GM19239 (cell line): ENCODE data around the gene DSCAML1.

ENCODE experiments used
- DNase-seq: peaks from one replicate; pipeline ENCODE4 v3.0.0; 2011; ENCODE audit warnings: low spot score; ENCODE audit not compliant: insufficient read length
- FAIRE-seq: peaks from 2 replicates; lab custom pipeline; 2011; peaks lifted over from hg19 to GRCh38; lab: Jason Lieb, UNC

Gene DSCAML1

DNA sequence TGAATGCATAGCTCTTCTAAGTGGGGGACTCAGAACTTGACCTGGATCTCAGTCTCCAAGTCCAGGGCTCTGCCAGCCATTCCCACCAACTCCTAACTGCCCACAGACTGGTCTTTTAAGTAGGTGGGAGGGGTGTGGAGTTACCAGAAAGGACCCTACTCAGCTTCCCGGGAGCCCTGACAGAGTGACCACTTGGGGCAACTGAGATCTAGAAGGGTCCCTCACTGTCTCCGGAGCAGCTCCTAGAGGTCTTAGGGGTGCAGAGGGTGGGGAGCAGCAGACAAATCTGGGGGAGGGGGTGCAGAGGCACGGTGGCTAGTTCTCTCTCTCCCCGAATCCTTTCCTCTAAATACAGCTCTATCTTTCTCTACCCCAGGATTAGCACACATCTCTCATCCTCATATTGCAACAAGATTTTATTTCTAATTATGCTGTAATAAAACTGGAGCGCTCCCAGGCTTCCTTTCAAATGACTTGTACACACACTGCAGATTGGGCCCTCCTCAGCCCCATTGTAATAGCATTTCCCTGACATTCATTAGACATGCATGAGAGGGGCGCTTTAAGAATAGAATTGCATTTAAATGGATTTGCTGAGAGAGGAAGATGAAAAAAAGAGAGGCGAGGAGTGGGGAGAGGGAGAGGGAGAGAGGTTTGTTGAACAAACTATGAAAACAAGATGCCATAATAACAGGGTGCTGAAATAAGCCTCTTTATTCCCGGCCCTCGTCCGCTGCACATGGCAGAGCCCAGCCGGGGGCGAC is 250.4 kb downstream of the DSCAML1 start:
- DNase-seq (no peak), FAIRE-seq (no peak)

DNA sequence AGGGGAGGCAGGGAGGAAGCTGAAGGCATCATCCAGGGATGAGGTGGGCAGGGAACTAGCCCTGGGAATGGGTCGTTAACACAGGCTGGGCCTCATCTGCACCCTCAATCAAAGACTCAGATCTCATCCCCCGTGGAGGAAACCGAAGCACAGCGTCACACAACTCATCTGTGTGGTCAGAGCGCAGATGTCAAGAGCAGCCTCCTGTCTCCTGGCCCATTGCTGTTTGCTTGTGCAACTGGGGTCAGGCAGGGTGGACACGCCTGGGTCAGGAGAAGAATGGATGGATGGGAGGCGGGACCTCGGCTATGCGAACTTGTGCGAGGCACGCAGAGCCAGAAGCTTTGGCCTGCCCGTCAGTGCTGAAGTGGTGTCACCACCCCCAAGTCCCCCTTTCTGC is 251.3 kb downstream of the DSCAML1 start:
- FAIRE-seq: no peak
- no peak for DNase-seq

DNA sequence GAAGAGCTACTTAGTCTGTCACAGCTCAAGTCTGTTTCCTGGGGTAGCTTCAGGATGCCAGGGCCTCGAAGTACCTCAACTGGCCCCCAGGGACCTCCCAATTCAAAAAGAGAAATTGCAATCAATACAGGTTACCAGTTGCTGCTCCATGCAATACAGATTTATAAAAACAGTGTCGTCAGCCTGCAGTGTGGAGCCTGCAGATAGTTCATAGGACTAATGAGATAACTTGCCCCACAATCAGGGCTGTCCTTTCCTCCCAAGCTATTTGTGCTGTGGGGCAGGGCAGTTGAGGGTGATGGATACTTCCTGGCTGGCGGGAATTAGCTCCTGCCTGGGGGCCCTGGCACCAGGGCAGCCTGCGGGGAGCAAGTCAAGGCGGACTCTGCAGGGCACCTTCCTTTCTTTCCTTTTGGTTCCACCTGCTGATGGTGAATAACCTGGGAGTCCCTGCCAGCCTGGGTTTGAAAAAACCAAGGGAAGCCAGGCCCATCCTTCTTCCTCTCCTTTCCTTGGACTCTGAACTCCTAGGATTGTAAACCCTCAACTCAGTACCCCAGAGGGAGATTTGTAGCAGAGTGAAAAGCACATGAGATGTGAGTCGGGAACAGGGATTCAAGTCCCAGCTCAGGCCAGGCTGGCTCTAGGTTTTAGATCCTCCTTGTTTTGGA is 252.8 kb downstream of the DSCAML1 start:
- no peak for DNase-seq
- no peak for FAIRE-seq

DNA sequence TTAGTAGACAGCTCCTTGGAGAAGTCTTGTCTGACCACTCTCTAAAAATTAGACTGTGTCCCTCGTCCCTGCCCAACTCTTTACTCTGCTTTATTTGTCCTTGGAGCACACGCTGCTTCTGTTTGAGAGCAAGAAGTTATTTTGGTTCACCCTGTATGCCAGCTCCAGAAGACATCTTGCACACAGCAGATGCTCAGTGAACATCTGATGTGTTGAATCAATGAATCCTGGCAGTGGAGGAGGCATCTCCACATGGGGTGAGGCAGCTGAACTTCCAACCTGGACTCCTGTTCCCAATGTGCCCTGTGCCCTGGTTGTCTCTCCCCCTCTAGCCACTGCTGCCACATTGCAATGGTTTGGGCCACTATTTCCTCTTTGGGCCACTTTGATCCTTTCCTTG is 255.8 kb downstream of the DSCAML1 start:
- DNase-seq (no peak), FAIRE-seq (no peak)

DNA sequence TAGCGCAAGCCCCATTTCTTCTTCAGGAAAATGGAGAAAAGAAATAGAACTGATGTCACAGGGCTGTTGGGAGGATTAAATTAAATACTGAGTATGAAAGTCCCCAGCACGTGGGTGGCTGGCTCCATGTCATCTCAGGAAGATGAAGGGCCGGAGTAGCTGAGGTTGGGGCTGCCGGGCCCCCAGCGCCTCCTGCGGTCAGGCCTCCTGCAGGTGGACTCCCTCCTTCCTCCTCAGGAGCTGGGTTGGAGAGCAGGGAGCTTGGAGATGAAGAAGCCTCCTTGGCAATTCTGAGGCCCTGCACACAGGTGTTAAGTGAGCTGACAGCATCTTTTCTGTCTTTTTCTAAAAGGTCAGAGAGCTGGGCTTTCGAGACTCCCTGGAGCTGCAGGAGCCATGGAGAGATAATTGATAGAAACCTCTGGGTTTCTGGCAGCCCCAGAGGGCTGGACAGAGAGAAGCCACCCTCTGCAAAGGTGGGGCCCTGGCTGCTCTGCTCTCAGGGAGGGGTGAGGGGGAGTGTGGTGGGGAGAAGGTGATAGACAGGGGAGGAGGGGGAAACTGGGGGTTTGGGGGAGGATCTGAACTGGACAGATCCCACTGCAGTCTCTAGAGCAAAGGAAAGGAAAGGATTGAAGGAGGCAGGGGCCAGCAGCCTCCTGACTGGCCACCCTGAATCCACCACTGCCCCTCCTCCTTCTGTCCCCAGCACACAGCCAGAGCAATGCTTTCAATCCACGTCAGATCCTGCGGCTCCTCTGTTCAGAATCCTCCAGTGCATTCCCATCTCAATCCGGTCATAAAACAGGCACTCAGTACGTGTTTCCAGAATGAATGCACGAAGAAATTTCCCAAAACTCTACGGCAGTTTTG is 258.5 kb downstream of the DSCAML1 start:
- no peak for FAIRE-seq
- DNase-seq: no peak

DNA sequence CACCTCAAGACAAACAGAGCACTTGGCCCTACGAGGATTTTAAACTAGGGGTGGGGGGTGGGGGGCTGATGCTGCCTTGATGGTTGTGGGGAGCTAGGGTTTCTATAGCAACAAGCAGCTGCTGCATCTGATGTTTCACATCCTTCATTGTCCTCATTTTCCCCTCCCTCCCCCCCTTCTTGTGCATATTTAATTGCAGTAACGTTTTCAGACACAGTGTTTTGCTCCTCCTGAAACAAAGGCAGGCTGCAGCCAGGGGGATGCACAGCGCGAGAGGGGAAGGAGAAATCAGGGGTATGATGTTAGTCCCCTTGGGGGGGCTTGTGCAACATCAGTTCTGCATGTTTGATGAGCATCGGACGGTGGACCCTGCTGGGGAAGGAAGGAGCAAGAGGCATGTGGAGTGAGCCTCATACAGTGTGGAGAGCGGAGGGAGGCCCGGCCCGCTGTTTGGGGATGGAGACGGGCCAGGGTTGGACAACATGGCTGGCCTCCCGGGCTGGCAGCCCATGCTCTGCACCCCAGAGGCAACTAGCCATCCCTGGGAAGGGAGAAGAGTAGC is 261.1 kb downstream of the DSCAML1 start:
- no peak for FAIRE-seq
- DNase-seq: no peak

DNA sequence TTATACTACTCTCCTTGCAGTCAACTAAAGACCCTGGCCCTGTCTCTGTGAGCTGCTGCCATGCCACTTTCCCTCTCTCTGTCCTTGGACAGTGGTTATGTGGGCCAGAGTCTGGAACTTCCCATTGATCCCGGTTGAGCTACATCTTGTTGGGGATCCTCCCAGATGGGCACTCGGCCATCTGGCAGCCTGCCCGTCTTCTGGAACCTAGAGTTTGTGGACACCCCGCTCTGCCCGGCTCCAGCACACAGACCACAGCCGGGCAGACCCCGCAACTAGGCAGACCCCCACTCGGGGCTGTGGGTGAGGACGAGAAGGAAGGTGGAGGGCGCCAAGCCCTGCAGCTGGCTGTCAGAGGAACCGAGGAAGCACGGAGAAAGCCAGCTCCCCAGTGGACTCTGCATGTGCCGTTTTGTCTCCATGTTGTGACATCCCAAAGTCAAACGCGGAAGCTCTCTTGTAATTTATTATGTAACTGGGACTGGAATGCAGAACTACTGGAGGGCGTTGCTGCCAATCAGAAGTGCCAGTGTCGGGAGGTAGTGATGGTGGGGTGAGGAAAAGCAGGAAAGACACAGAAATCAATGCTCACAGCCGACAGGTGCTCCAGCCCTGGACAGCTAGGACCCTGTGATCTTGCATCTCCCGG is 261.7 kb downstream of the DSCAML1 start:
- FAIRE-seq: no peak
- DNase-seq: no peak

DNA sequence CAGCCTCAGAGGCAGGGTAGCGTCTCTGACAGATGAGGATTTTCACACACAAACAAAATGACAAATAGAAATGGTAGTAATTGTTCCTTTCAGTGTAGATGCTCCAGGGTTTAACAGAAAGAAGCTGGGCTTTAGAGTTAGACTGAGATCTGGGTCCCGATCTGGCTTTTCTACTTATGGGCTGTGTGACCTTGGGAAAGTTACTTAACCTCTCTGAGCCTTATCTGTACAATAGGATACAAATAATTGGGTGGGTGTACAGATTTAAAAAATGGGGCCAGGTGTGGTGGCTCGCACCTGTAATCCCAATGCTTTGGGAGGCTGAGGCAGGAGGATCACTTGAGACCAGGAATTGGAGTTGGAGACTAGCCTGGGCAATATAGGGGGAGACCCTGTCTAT is 264.4 kb downstream of the DSCAML1 start:
- FAIRE-seq: no peak
- DNase-seq: no peak

DNA sequence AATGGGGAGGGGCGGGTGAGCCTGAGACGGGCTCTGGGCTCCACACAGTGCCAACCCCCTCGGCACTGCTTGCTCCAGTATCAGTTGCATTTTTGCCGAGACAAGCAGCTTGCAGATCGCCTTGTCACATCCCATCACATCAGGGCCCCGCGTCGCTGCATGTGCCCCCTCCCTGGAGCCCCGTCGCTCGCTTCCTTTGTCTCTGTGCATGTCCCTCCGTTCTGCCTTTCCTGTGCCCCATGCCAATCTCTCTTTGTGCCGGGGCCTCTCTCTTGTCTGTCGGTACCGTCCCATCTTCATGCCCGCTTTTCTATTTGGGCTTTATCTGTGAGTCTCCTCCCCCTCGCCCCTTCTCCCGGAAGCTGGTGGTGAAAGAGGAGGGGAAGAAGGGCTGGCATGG is 267.2 kb downstream of the DSCAML1 start:
- no peak for DNase-seq
- no peak for FAIRE-seq

DNA sequence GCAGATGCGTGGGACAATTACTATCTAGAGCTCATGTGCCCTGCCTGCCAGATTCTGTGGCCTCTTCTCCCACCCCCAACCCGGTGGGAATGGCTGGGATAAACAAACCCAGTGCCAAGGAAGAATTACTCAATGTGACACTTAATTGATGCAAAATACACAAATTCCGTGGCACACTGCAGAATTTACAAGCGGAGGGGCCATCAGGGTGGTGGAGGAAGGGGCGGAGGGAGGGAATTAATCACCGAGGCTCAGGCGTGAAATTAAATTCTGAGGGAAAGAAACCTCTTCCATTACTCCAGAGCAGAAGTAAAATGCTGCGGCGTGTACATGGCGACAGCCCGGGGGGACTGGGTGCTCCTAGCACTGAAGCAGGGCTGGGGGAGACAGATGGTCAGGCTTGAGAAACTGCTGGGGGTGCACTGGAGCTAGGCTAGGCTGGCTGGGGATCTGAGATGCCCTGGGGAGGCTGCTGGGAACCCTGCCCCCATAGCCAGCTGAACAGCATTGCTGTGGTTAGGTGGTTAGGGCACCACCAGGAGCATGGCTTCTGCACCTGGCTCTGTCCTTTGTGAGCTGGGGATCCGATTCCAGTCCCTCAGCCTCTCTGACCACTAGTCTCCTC is 268.8 kb downstream of the DSCAML1 start:
- DNase-seq (no peak), FAIRE-seq (no peak)

DNA sequence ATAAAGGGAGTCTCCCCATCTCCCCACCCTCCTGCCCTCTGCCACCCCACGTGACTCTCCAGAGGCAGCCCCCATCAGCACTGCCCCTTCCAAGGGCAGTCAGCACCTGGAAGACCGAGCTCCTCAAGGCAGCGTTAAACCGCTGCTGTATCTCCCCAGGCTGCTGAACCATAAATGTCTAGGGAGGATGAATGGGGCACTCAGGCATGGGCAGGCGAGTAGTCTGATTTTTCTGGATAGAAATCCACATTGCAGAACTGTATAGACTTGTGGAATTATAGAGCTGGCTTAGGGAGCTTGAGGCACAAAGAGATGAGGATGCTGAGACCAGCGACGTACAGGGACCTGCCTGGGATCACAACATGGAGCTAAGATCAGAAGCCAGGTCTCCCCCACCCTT is 269.7 kb downstream of the DSCAML1 start:
- DNase-seq (no peak), FAIRE-seq (no peak)

DNA sequence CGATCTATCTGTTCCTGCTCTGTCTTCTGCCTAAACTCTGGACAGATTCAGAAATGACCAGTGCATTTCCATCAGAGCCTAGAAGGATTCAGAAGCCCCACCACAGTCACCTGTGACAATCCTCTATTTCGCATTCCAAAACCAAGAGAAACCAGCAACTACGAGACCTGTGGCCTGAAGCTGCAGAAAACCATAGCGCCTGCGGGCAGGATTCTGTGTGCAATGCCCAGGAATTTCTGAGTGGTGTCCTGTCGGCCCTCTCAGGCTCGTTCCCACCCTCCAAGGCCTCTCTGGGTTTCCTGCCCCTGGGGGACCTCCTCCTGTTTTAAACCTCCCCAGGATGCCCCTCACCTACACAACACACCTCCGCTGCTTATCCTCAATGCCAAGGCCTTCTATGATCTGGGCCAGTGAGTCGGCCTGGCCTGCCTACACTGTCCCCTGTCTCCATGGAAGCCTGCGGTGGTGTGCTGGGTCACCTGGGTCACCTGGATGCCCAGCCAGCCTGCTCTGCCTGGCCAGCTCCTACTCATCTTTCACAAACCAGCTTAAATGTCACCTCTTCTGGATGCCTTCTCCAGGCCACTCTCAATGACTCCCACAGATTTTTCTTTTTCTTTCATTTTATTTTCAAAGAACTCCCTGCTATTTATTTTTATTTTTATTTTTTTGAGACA is 271.0 kb downstream of the DSCAML1 start:
- DNase-seq: no peak
- no peak for FAIRE-seq

DNA sequence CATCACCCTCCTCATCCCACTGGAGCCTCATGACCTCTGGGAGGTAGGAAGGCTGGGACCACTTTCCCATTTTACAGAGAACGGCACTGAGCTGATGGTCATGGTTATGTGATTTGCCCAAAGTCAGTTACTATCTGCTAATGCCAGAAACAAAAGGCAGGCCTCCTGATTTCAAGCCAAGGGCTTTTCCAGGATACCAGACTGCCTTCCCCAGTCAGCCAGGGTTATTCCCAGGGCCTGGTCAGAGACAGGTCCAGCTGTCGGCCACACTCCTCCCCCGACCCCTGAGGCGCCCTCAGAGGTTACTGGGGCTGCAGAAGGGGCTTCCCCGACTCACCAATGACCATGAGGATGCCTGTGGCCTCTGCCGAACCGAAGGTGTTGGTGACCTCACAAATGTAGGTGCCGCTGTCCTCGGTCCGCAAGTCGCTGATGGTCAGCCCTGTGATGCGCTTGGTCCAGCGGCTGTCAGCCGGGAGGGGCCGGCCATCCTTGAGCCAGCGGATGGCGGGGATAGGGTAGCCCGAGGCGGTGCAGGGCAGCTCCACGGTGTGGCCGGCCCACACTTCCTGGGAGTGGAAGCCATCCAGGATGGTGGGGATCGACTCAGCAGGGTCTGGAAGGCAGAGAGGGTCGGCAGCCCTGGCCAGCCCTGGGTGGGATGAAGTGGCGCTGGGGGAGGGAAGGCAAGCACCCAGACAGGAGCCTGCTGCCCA is 272.4 kb downstream of the DSCAML1 start:
- no peak for DNase-seq
- FAIRE-seq: no peak

DNA sequence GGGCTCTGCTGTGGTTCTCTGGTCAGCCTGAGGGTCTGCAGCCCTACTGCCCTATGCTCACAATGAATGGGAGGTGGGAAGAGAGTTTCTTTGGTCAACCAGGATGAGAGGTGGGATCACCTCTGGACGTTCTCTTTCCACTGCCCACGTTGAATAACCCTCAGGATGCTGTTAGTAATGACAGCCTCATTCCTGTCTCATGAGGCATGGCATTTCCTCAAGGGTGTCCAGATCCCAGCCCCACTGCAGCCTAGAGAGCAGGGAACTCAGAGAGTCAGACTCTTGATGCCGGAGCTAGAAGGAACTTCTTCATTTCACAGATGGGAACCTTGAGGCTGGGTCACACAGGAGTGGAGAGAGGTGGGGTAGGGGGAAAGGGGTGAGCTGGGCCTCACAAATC is 273.3 kb downstream of the DSCAML1 start:
- DNase-seq (no peak), FAIRE-seq (no peak)

DNA sequence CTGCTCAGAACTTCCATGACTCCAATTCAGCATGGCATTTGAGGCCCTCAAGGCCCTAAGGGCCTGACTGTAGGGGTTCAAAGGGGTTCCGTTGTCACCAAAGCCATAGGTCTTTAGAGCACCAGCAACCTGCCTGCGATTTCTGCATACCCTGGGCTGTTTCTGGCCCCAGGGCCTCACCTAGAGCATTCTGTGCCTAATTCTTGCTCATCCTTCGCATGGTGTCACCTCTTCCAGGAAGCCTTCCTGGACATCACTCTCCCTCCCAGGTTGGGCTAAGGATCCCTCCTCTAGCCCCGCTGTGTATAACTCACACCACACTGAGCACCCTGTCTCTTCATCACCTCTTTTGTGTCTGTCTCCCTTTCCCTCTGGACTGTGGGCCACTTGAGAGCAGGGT is 275.0 kb downstream of the DSCAML1 start:
- FAIRE-seq (no peak), DNase-seq (no peak)

DNA sequence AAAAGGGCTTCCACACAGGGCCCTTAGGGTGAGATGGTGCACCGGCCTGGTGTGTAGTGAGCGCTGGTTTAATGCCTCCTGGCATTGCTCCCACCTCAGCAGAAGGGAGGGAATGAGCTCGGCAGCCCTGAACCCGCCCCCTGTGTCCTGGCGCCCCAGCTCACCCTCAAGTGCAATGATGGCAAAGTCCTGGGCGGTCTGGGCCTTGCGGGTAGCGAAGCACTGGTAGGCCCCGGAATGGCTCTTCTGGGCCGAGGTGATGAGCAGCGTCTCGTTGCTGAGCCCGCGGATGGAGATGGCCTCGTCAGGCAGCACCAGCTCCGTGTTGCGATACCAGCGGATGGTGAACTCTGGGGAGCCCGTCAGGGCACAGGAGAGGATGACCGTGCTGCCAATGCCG is 276.1 kb downstream of the DSCAML1 start:
- no peak for DNase-seq
- no peak for FAIRE-seq

DNA sequence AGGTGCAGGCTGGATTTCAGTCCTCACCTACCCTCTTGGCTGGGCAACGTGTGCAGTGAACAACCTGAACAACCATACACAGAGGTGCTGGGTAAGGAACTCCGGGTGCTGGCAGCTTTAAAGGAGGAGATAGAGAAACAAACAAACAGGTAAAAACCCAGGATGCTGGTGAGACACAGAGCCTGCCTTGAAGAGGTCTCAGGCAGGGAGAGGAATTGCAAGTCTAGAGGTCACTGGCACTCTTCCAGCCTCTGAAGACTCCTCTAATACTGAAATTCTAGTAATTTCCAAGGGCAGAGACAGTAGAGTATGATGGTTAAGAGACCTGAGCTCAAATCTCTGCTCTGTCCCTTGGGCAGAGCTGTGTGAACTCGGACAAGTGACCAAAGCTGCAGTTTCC is 276.8 kb downstream of the DSCAML1 start:
- DNase-seq: no peak
- FAIRE-seq: no peak

DNA sequence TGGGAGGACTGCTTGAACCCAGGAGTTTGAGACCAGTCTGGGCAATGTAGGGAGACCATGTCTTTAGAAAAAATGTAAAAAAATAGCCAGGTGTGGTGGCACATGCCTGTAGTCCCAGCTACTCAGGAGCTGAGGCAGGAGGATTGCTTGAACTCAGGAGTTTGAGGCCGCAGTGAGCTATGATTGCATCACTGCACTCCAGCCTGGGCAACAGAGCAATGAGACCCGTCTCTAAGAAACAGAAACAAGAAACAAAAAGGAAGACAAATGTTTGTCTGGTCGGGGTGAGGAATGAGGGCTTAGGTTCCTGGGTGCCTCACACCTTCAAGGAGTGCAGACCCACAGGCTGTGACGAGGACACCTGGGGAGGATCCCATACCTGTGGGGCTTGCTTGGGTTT is 277.4 kb downstream of the DSCAML1 start:
- DNase-seq (no peak), FAIRE-seq (no peak)

DNA sequence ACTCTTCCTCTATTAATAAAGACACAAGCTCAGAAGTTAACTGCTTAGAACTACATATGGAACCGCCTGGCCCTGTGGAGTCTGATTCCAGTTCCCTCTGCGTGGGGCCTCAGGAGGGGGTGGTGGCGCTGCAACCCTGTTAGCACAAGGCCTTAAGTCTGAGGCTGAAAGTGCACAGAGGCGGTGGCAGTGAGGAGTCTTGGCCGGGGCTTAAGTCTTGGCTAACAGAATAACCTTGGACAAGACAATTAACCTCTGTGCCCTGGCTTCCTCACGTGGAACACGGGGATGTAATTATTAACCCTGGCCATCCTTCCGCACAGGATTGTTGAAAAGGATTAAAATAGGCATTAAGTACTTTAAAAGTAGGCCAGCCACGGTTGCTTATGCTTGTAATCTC is 277.8 kb downstream of the DSCAML1 start:
- no peak for DNase-seq
- no peak for FAIRE-seq
